Fibroblast of lung (primary cell): ENCODE data around the gene IQCB1. TPM values are rescaled to one million over a fixed set of nuclear protein-coding genes. Genes with fewer than 3 reads are reported as not detected.
"Not testable (repeated sequence)": the region's sequence is repeated elsewhere in the genome, so short reads cannot be mapped to it uniquely, and the experiment has no call there.

Source experiments
- DNase-seq, 2 donors: peaks; one replicate each; pipeline versions ENCODE4 v3.0.0 to v3.0.0-alpha.2; 2010; ENCODE audit warnings: low read depth in 2 of 2
- H2AFZ ChIP-seq: 2 replicates; pipeline ENCODE4 v1.5.1; 2012; ENCODE audit warnings: low read length, control low read depth, inconsistent platforms
- H3K27ac ChIP-seq: 2 replicates; pipeline ENCODE4 v1.5.1; 2011; ENCODE audit warnings: low read length, control low read depth; ENCODE audit not compliant: insufficient read depth
- H3K27me3 ChIP-seq: 2 replicates; pipeline ENCODE4 v1.5.1; 2011; ENCODE audit warnings: mild to moderate bottlenecking, low read length; ENCODE audit not compliant: control insufficient read depth, insufficient read depth
- H3K36me3 ChIP-seq: 2 replicates; pipeline ENCODE4 v1.5.1; 2011; ENCODE audit warnings: low read length; ENCODE audit not compliant: control insufficient read depth, insufficient read depth
- H3K4me1 ChIP-seq: 2 replicates; pipeline ENCODE4 v1.5.1; 2011; ENCODE audit warnings: low read length; ENCODE audit not compliant: control insufficient read depth, insufficient read depth; ENCODE audit errors: extremely low read depth
- H3K4me2 ChIP-seq: 2 replicates; pipeline ENCODE4 v1.5.1; 2011; ENCODE audit warnings: low read length, control low read depth; ENCODE audit not compliant: insufficient read depth; ENCODE audit errors: extremely low read depth
- H3K4me3 ChIP-seq, 4 experiments: fragments of 200-600 bp in 1 of 4; sonication (generic) in 1 of 4; replicated peaks in 1 of 4; 2 replicates each; pipeline ENCODE4 v1.5.1; 2011 to 2016; ENCODE audit warnings: low read length in 4 of 4, low read depth in 3 of 4, mild to moderate bottlenecking in 3 of 4, control low read depth in 2 of 4, inconsistent platforms in 1 of 4, mixed read lengths in 1 of 4; ENCODE audit not compliant: insufficient read depth in 1 of 4; ENCODE audit errors: control extremely low read depth in 1 of 4
- H3K79me2 ChIP-seq: 2 replicates; pipeline ENCODE4 v1.5.1; 2012; ENCODE audit warnings: mild to moderate bottlenecking, low read length, inconsistent platforms; ENCODE audit not compliant: control insufficient read depth, insufficient read depth
- H3K9ac ChIP-seq: 2 replicates; pipeline ENCODE4 v1.5.1; 2011; ENCODE audit warnings: mild to moderate bottlenecking, low read length, control low read depth; ENCODE audit not compliant: insufficient read depth
- H3K9me3 ChIP-seq: 2 replicates; pipeline ENCODE4 v1.5.1; 2012; ENCODE audit warnings: low read depth, low read length; ENCODE audit not compliant: control insufficient read depth, insufficient read depth
- H4K20me1 ChIP-seq: 2 replicates; pipeline ENCODE4 v1.5.1; 2011; ENCODE audit warnings: low read length; ENCODE audit not compliant: control insufficient read depth, insufficient read depth; ENCODE audit errors: extremely low read depth
- EZH2 ChIP-seq: IDR thresholded peaks from 2 replicates; pipeline ENCODE4 v1.5.1; 2012; ENCODE audit warnings: low read length, control low read depth, mild to moderate bottlenecking; ENCODE audit errors: missing control alignments
- polyA plus RNA-seq, 2 donors: library from polyadenylated mRNA; depleted of rRNA in 1 of 2; stranded (reverse) in 1 of 2; unstranded in 1 of 2; fragments of >200 nt; gene quantifications; 2 replicates each; pipeline ENCODE4 v1.2.1, GENCODE V29; 2011 to 2012; ENCODE audit warnings: missing spikeins in 1 of 2
- total RNA-seq: library from RNA; depleted of rRNA; stranded (reverse); fragments of >200 nt; gene quantifications from 2 replicates; pipeline ENCODE4 v1.2.1, GENCODE V29; 2014
- TF ChIP-seq, protein P1 (sequence below), 2 donors: IDR thresholded peaks in 1 of 2; conservative IDR thresholded peaks in 1 of 2; 1 replicate in 1 of 2; 2 replicates in 1 of 2; pipeline ENCODE4 v1.5.1; 2011 to 2012; ENCODE audit warnings: low read length in 2 of 2, control low read depth in 1 of 2, inconsistent platforms in 1 of 2, low read depth in 1 of 2, mild to moderate bottlenecking in 1 of 2

The IQCB1 gene
- total and polyA plus RNA-seq, 2 donors (not counting 1 experiment from before 2014, with no cell fraction given), result 9.2 to 19.3 TPM

DNA sequence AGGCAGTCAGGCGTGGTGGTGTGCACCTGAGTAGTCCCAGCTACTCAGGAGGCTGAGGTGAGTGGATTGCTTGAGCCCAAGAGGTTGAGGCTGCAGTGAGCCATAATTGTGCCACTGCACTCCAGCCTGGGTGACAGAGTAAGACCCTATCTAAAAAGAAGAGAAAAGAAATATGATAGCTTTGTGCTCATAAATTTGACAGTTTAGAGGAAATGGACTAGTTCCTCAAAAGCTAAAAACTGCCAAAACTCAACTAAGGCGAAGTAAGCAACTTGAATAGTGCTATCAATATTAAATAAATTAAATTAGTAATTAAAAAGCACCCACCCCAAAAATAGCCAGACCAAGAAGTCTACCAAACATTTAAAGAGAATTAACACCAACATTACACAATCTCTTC, 34.9 kb upstream of the IQCB1 start:
- Histone ChIP-seq H3K79me2 (no peaks in the 10 kb centered on the region), H3K9ac (no peak overlapping the region), H3K4me3 (no peak overlapping the region), H3K27me3 (no peaks in the 10 kb centered on the region), H3K36me3 (no peaks in the 10 kb centered on the region), H3K4me1 (no peaks in the 10 kb centered on the region), H3K4me2 (no peak overlapping the region), H3K27ac (no peak overlapping the region), H4K20me1 (no peaks in the 10 kb centered on the region), H2AFZ (no peak overlapping the region), H3K9me3 (no peaks in the 10 kb centered on the region)
- TF ChIP-seq EZH2, result no peak
- TF ChIP-seq, protein P1, sequence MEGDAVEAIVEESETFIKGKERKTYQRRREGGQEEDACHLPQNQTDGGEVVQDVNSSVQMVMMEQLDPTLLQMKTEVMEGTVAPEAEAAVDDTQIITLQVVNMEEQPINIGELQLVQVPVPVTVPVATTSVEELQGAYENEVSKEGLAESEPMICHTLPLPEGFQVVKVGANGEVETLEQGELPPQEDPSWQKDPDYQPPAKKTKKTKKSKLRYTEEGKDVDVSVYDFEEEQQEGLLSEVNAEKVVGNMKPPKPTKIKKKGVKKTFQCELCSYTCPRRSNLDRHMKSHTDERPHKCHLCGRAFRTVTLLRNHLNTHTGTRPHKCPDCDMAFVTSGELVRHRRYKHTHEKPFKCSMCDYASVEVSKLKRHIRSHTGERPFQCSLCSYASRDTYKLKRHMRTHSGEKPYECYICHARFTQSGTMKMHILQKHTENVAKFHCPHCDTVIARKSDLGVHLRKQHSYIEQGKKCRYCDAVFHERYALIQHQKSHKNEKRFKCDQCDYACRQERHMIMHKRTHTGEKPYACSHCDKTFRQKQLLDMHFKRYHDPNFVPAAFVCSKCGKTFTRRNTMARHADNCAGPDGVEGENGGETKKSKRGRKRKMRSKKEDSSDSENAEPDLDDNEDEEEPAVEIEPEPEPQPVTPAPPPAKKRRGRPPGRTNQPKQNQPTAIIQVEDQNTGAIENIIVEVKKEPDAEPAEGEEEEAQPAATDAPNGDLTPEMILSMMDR (conservative IDR thresholded peaks at IDR 0.05 in 1 of 2, IDR thresholded peaks at IDR 0.05 in 1 of 2; ENCODE audit: low read depth in 1 of 2, low read length in 2 of 2), result no peak
- no peak for DNase-seq

DNA sequence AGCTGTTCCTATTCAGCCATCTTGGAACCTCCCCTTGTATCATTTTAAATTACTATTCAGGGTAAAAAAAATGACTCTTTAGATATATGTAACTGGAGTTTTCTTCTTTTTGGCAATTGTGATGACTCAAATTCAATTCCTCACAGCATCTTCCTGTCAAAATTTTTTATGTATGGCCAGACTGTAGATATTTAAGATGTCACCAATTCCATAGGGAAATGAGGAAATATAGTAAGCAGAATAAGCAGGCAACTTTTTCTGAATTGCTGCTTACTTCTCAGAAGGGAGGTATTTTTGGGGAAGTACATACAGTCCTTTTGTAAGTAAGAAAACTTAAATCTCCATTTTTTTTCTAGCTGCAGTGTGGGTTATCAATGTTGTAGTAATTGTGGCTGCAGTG, 28.9 kb upstream of the IQCB1 start:
- no peak overlapping the region for H2AFZ ChIP-seq
- H4K20me1 ChIP-seq, result no peaks in the 10 kb centered on the region
- DNase-seq, result no peak
- H3K4me1 ChIP-seq, result no peaks in the 10 kb centered on the region
- no peak overlapping the region for H3K4me2 ChIP-seq
- no peaks in the 10 kb centered on the region for H3K79me2 ChIP-seq
- H3K9me3 ChIP-seq, result no peaks in the 10 kb centered on the region
- TF ChIP-seq EZH2, result no peak
- TF ChIP-seq, protein P1 (conservative IDR thresholded peaks at IDR 0.05 in 1 of 2, IDR thresholded peaks at IDR 0.05 in 1 of 2; ENCODE audit: low read depth in 1 of 2, low read length in 2 of 2), result no peak
- H3K4me3 ChIP-seq, result no peak overlapping the region
- no peak overlapping the region for H3K9ac ChIP-seq
- no peaks in the 10 kb centered on the region for H3K27me3 ChIP-seq
- H3K27ac ChIP-seq, result no peak overlapping the region
- no peaks in the 10 kb centered on the region for H3K36me3 ChIP-seq

GRCh38 chr3:121863247-121863646, 28.4 kb upstream of the IQCB1 start:
- H3K9ac ChIP-seq, H4K20me1 ChIP-seq, H3K4me3 ChIP-seq, H3K27ac ChIP-seq, H3K36me3 ChIP-seq, H3K4me2 ChIP-seq, H2AFZ ChIP-seq, H3K4me1 ChIP-seq, H3K27me3 ChIP-seq, DNase-seq, H3K9me3 ChIP-seq, H3K79me2 ChIP-seq: not testable (repeated sequence)

GRCh38 chr3:121857778-121858177, 22.9 kb upstream of the IQCB1 start:
- H3K36me3 ChIP-seq, H3K4me2 ChIP-seq, H3K9me3 ChIP-seq, H3K27me3 ChIP-seq, H3K27ac ChIP-seq, H3K9ac ChIP-seq, H4K20me1 ChIP-seq, DNase-seq, H2AFZ ChIP-seq, H3K4me3 ChIP-seq, H3K79me2 ChIP-seq, H3K4me1 ChIP-seq: not testable (repeated sequence)
